ENCODE data around the gene EEF2K. TPM values are rescaled to one million over a fixed set of nuclear protein-coding genes. Genes with fewer than 3 reads are reported as not detected.

The EEF2K gene
- total RNA-seq, 1 experiment from 2014 or later = 31.0 TPM

GRCh38 chr16:22190081-22190775 lies 15.8 kb upstream of the EEF2K start:
- H3K9me2 ChIP-seq (ENCODE audit: insufficient read depth) = no peaks in the 10 kb centered on the region
- H3K27ac ChIP-seq (ENCODE audit: low read depth, low read length) = peak overlapping the region; percentile 67
- peaks cover 20 to 32% of the 10 kb centered on the region in 2 experiments for H3K4me1 ChIP-seq (ENCODE audit: control insufficient read depth in 1 of 2, insufficient read depth in 2 of 2, low read length in 2 of 2)
- H3K9me3 ChIP-seq (ENCODE audit: control insufficient read depth in 1 of 2, insufficient read depth in 1 of 2, low read depth in 1 of 2, low read length in 2 of 2) = no peaks in the 10 kb centered on the region
- TF ChIP-seq POLR2AphosphoS5 (IDR thresholded peaks at IDR 0.05; ENCODE audit: low read depth, low read length) (peak; percentile 46; the same call in 1 of the 2 replicates), ZFX (IDR thresholded peaks at IDR 0.05) (no peak; the same call in 1 of the 2 replicates)
- POLR2A ChIA-PET = no interaction called here
- intact Hi-C loops (cut with micrococcal nuclease) = no loop called here
- H3K36me3 ChIP-seq (ENCODE audit: control insufficient read depth in 1 of 2, insufficient read depth in 2 of 2, low read length in 2 of 2) = no peaks in the 10 kb centered on the region
- ATAC-seq = peak; percentile 75
- no peaks in the 10 kb centered on the region for H3K79me2 ChIP-seq (ENCODE audit: insufficient read depth, low read length)
- peak overlapping the region; percentile 17 for H2AFZ ChIP-seq (ENCODE audit: low read depth, low read length, poor library complexity, severe bottlenecking)
- no peaks in the 10 kb centered on the region for H3K27me3 ChIP-seq (ENCODE audit: insufficient read depth, low read length)
- no peaks in the 10 kb centered on the region for H4K20me1 ChIP-seq (ENCODE audit: insufficient read depth)
- no TSS peak for BruUV-seq (replicated peaks)
- H3K4me3 ChIP-seq (replicated peaks in 1 of 2; ENCODE audit: low read depth in 1 of 2, low read length in 2 of 2) = peak overlapping the region; percentile 51 to 67
- peak overlapping the region; percentile 65 for H3K9ac ChIP-seq (ENCODE audit: low read length)
- RAD21 ChIA-PET (ENCODE audit: low non-redundant PET in 1 of 2, low total read pairs in 2 of 2, uncharacterized antibody in 2 of 2, unreplicated experiment in 2 of 2) = no interaction called here
- H3K4me2 ChIP-seq (ENCODE audit: low read length) = peak overlapping the region; percentile 96
- CTCF ChIA-PET = interaction anchor here (1.1 to 2.6 kb wide), 4 partner anchors 110 to 787 kb away, joined by 3 to 29 read pairs (median 10); no protein-coding TSS in a partner anchor
- DNase-seq (ENCODE audit: low read depth, low spot score) = no peak

GRCh38 chr16:22190776-22191531 lies 15.1 kb upstream of the EEF2K start:
- H3K4me2 ChIP-seq (ENCODE audit: low read length) = peak overlapping the region; percentile 96
- H3K27me3 ChIP-seq (ENCODE audit: insufficient read depth, low read length) = no peaks in the 10 kb centered on the region
- POLR2A ChIA-PET = interaction anchor here (1.2 to 1.3 kb wide), 2 partner anchors 14 to 108 kb away, joined by 3 to 4 read pairs; no protein-coding TSS in a partner anchor
- H2AFZ ChIP-seq (ENCODE audit: low read depth, low read length, poor library complexity, severe bottlenecking) = no peak overlapping the region
- CTCF ChIA-PET = interaction anchor here (1.5 kb wide), 1 partner anchor 786 kb away, joined by 4 read pairs; no protein-coding TSS in a partner anchor
- no peaks in the 10 kb centered on the region for H3K9me3 ChIP-seq (ENCODE audit: control insufficient read depth in 1 of 2, insufficient read depth in 1 of 2, low read depth in 1 of 2, low read length in 2 of 2)
- peak overlapping the region; percentile 40 to 57 for H3K4me3 ChIP-seq (replicated peaks in 1 of 2; ENCODE audit: low read depth in 1 of 2, low read length in 2 of 2)
- peak overlapping the region; percentile 70 for H3K9ac ChIP-seq (ENCODE audit: low read length)
- no peaks in the 10 kb centered on the region for H3K9me2 ChIP-seq (ENCODE audit: insufficient read depth)
- BruUV-seq (replicated peaks) = no TSS peak
- H3K4me1 ChIP-seq (ENCODE audit: control insufficient read depth in 1 of 2, insufficient read depth in 2 of 2, low read length in 2 of 2) = peaks cover 20 to 37% of the 10 kb centered on the region in 2 experiments
- peak; percentile 99 for DNase-seq (ENCODE audit: low read depth, low spot score)
- RAD21 ChIA-PET (ENCODE audit: low non-redundant PET in 1 of 2, low total read pairs in 2 of 2, uncharacterized antibody in 2 of 2, unreplicated experiment in 2 of 2) = interaction anchor here (0.5 to 0.9 kb wide), 3 partner anchors 15 to 245 kb away, joined by 3 read pairs; partner anchors contain the start of gene EEF2K (in 1 of the 2)
- no peaks in the 10 kb centered on the region for H3K79me2 ChIP-seq (ENCODE audit: insufficient read depth, low read length)
- no peaks in the 10 kb centered on the region for H3K36me3 ChIP-seq (ENCODE audit: control insufficient read depth in 1 of 2, insufficient read depth in 2 of 2, low read length in 2 of 2)
- H3K27ac ChIP-seq (ENCODE audit: low read depth, low read length) = peak overlapping the region; percentile 67
- ATAC-seq = peak; percentile 73
- no peaks in the 10 kb centered on the region for H4K20me1 ChIP-seq (ENCODE audit: insufficient read depth)
- intact Hi-C loops (cut with micrococcal nuclease) = no loop called here
- no peak for TF ChIP-seq SRF (IDR thresholded peaks at IDR 0.05; ENCODE audit: low read depth)
- no peak for TF ChIP-seq SIN3A (IDR thresholded peaks at IDR 0.05; ENCODE audit: low read depth)
- no peak for TF ChIP-seq SP1 (IDR thresholded peaks at IDR 0.05; ENCODE audit: low read depth)
- TF ChIP-seq EZH2 (IDR thresholded peaks at IDR 0.05) = no peak
- TF ChIP-seq CBX3 (IDR thresholded peaks at IDR 0.05; ENCODE audit: low read depth) = no peak
- no peak for TF ChIP-seq CEBPB (IDR thresholded peaks at IDR 0.05; ENCODE audit: low read depth)
- TF ChIP-seq ZBTB33 (IDR thresholded peaks at IDR 0.05; ENCODE audit: extremely low read depth, insufficient replicate concordance, low read length) = no peak
- TF ChIP-seq YY1 (IDR thresholded peaks at IDR 0.05; ENCODE audit: extremely low read depth, insufficient replicate concordance, low read depth, low read length) = peak; percentile 24
- no peak for TF ChIP-seq RAD21 (IDR thresholded peaks at IDR 0.05; ENCODE audit: low read depth)
- TF ChIP-seq MAX (IDR thresholded peaks at IDR 0.05) = no peak
- no peak for TF ChIP-seq ZFX (IDR thresholded peaks at IDR 0.05)
- TF ChIP-seq POLR2AphosphoS5 (IDR thresholded peaks at IDR 0.05; ENCODE audit: low read depth, low read length) = 0 out of 2 replicates have a peak, but pooled peaks have one; percentile 26
- no peak for TF ChIP-seq EZH2phosphoT487 (IDR thresholded peaks at IDR 0.05; ENCODE audit: borderline replicate concordance)
